ENCODE data around the gene CEACAM19.
A peak's percentile ranks its signal among the peaks of the same experiment; 100 is the strongest.
"Not testable (repeated sequence)": the region's sequence is repeated elsewhere in the genome, so short reads cannot be mapped to it uniquely, and the experiment has no call there.

CEACAM19 gene

GRCh38 chr19:44702551-44703176, 31.4 kb downstream of the CEACAM19 start:
- no peak for DNase-seq

DNA sequence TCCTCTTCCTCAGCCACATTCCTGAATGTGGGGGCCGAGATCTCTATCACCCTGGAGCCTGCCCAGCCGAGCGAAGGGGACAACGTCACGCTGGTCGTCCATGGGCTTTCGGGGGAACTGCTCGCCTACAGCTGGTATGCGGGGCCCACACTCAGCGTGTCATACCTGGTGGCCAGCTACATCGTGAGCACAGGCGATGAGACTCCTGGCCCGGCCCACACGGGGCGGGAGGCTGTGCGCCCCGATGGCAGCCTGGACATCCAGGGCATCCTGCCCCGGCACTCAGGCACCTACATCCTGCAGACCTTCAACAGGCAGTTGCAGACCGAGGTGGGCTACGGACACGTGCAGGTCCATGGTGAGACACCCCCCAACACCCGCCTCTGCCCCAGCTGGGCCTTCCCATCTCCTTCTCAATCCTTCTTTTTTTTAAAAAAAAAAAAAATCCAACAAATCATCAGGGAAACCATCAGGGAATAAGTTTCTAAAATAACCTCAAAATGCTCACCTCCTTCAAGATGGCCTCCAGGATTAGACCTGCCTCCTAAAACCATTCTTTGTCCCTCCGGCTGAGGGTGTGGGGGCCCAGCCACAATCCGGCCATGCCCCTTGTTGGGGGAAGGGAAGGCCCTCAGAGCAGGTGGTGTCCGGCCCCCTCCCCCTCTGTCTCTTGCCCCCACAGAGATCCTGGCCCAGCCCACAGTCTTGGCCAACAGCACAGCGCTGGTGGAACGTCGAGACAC, 32.2 kb downstream of the CEACAM19 start:
- DNase-seq: no peak

DNA sequence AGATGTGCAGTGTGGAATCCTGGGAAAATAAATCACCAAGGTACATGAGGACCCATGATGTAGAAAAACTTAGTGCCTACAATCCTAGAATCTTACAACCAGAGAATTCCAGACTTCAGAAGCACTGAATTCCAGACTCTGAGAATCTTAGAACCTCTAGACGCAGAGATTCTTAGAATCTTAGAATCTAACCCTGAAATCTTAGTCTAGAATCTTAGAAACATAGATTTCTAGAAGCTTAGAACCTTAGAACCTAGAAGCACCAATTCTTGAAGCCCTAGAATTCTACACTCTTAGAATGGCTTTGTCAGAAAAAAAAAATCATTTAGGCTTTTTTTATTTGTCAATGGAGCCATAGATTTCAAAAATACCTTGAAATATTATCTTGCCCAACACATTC, 33.7 kb downstream of the CEACAM19 start:
- no peak for DNase-seq

- no peak for DNase-seq
These were observed 34.3 kb downstream of the CEACAM19 start for GRCh38 chr19:44705502-44706010.

DNA sequence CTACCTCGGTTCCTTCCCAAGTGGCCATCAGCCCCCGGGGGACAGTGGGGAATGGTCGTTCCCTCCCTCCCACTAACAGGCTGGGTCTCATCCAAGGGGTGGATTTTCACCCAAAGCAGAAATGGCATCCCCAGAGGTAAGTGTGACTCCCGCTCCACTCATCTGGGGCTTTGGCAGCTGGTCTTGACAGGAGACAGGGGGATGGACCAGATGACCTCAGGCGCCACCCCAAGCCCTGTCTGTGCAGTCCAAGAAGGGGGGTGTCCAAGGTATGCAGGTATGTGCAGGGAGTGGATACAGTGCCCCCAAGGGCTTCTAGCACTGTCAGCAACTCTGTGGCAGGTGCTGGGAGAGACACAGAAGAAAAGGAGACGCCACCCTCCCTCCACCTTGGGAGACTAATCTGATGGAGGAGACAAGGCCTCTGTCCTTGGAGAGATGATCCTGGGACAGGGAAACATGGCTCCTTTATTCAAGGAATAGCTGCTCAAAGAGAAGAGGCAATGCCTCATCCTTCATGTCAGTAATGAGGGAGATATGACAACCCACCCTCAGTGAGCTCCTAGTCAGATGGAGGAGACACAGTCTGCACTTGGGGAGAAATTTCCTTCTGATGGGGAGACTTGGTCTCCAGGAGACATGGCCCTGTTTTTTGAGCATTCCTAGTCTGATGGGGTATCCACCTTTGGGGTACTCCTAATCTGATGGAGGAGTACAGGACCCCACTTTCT, 35.4 kb downstream of the CEACAM19 start:
- no peak for DNase-seq

DNA sequence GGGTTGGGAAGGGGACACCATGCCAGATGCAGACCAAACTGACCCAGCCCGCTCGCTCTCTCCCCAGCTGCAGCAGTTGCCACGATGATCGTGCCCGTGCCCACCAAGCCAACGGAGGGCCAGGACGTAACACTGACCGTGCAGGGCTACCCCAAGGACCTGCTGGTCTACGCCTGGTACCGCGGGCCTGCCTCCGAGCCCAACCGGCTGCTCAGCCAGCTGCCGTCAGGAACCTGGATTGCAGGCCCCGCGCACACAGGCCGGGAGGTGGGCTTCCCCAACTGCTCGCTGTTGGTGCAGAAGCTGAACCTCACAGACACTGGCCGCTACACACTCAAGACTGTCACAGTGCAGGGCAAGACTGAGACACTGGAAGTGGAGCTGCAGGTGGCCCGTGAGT, 36.5 kb downstream of the CEACAM19 start:
- no peak for DNase-seq

GRCh38 chr19:44708940-44709339, 37.7 kb downstream of the CEACAM19 start:
- no peak for DNase-seq

DNA sequence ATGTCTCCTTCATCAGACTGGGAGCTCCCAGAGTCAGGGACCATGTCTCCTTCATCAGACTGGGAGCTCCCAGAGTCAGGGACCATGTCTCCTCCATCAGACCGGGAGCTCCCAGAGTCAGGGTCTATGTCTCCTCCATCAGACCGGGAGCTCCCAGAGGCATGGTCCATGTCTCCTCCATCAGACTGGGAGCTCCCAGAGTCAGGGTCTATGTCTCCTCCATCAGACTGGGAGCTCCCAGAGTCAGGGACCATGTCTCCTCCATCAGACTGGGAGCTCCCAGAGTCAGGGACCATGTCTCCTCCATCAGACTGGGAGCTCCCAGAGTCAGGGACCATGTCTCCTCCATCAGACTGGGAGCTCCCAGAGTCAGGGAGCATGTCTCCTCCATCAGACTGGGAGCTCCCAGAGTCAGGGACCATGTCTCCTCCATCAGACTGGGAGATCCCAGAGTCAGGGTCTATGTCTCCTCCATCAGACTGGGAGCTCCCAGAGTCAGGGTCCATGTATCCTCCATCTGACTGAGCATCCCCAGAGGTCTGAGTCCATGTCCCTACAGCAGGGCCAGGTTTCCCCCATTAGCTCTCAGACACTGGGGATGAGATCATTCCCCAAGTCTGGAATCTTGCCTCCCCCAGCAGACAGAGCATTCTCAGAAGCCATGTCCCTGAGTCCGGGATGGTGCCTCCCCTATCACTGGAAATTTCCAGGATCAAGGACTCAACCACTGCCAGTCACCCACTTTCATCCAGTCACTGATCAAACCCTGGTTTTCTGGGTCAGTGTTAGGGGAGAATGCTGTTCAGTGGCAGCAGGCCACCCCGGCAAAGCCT, 38.4 kb downstream of the CEACAM19 start:
- DNase-seq: not testable (repeated sequence)

GRCh38 chr19:44710483-44710882, 39.2 kb downstream of the CEACAM19 start:
- no peak for DNase-seq

GRCh38 chr19:44712864-44713515, 41.7 kb downstream of the CEACAM19 start:
- DNase-seq: no peak

GRCh38 chr19:44714597-44715169, 43.4 kb downstream of the CEACAM19 start:
- no peak for DNase-seq

DNA sequence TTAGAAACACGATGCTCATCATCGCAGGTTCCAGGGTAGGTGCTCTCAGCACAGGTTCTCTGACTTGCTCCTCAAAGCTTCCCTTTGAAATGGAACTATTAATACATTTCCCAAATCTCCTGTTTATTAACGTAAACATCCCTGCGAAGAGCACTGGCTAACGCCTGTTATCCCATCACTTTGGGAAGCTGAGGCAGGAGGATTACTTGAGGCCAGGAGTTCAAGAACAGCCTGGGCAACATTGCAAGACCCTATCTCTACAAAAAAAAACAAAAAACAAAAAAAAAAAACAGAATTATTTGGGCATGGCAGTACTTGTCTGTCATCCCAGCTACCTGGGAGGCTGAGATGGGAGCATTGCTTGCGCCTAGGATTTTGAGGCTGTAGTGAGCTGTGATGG, 46.3 kb downstream of the CEACAM19 start:
- DNase-seq: no peak

- DNase-seq: peak; percentile 86
These were observed 47.4 kb downstream of the CEACAM19 start for GRCh38 chr19:44718441-44719261.

GRCh38 chr19:44719262-44719701, 48.0 kb downstream of the CEACAM19 start:
- no peak for DNase-seq

DNA sequence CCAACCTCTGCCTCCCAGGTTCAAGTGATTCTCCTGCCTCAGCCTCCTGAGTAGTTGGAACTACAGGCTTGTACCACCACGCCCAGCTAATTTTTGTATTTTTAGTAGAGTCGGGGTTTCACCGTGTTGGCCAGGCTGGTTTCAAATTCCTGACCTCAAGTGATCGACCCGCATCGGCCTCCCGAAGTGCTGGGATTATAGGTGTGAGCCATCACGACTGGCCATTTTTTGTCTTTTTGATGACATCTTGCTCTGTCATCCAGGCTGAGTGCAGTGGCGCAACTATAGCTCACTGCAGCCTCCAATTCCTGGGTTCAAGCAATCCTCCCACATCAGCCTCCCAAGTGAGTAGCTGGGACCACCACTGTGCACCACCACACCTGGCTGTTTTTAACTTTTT, 49.1 kb downstream of the CEACAM19 start:
- DNase-seq: not testable (repeated sequence)

DNA sequence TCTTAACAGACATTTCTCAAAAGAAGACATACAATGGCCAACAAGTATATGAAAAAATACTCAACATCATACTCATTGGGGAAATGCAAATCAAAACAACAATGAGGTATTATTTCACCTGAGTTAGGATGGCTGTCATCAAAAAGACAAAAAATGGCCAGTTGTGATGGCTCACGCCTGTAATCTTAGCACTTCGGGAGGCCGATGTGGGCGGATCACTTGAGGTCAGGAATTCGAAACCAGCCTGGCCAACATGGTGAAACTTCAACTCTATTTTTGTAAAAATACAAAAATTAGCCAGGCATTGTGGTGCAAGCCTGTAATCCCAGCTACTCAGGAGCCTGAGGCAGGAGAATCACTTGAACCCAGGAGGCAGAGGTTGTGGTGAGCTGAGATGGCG, 49.7 kb downstream of the CEACAM19 start:
- DNase-seq: no peak

- not testable (repeated sequence) for DNase-seq
These were observed 50.1 kb downstream of the CEACAM19 start for GRCh38 chr19:44721369-44721768.

GRCh38 chr19:44722131-44723121, 51.1 kb downstream of the CEACAM19 start:
- DNase-seq: no peak

GRCh38 chr19:44723299-44723951, 52.1 kb downstream of the CEACAM19 start:
- no peak for DNase-seq

Data from fibroblast of skin of back (primary cell).